Body of pancreas (tissue), 4 donors: ENCODE results near the gene ACVR1B. TPM values are rescaled to one million over a fixed set of nuclear protein-coding genes. Genes with fewer than 3 reads are reported as not detected.

Source experiments
- ATAC-seq: fragments of 150-250 bp; one replicate; pipeline ENCODE4 v1.9.1; 2016
- DNase-seq, 4 donors: peaks; one replicate each; pipeline ENCODE4 v3.0.0-alpha.2; 2019
- H3K27ac ChIP-seq, 4 donors: fragments of 200-600 bp; sonication (generic); 1 replicate in 3 of 4; 2 replicates in 1 of 4; pipeline versions ENCODE4 v1.5.1 to v1.6.1; 2016 to 2019; ENCODE audit warnings: mild to moderate bottlenecking in 1 of 4, mixed read lengths in 1 of 4, moderate library complexity in 1 of 4
- H3K27me3 ChIP-seq, 2 donors: fragments of 200-600 bp; sonication (generic); one replicate each; pipeline ENCODE4 v1.6.0; 2016; ENCODE audit warnings: mild to moderate bottlenecking in 1 of 2
- H3K36me3 ChIP-seq, 2 donors: fragments of 200-600 bp; sonication (generic); replicated peaks in 1 of 2; 2 replicates each; pipeline ENCODE4 v1.5.1; 2016; ENCODE audit warnings: low read depth in 2 of 2; ENCODE audit not compliant: insufficient read depth in 1 of 2
- H3K4me1 ChIP-seq: fragments of 200-600 bp; sonication (generic); one replicate; pipeline ENCODE4 v1.6.0; 2016
- H3K4me3 ChIP-seq, 2 donors: fragments of 200-600 bp; sonication (generic); 1 replicate in 1 of 2; 2 replicates in 1 of 2; pipeline ENCODE4 v1.5.1; 2016 to 2019
- H3K9me3 ChIP-seq, 3 donors: fragments of 200-600 bp; sonication (generic); 1 replicate in 2 of 3; 2 replicates in 1 of 3; pipeline ENCODE4 v1.5.1; 2016
- CTCF ChIP-seq, 7 experiments: fragments of 450-650 bp in 4 of 7; fragments of 200-600 bp in 3 of 7; sonication (generic) in 3 of 7; IDR thresholded peaks; one replicate each; pipeline ENCODE4 v1.5.1; 2016 to 2019; ENCODE audit warnings: antibody characterized with exemption in 7 of 7
- POLR2A ChIP-seq, 3 donors: fragments of 450-650 bp; IDR thresholded peaks; one replicate each; pipeline ENCODE4 v1.6.1; 2016; ENCODE audit warnings: antibody characterized with exemption in 3 of 3, mild to moderate bottlenecking in 2 of 3
- WGBS, 2 donors: methylation state at CpG; one replicate each; pipeline ENCODE4 v1.1.5; 2017; 5-methylcytosine and 5-hydroxymethylcytosine counted together
- intact Hi-C: fragments of 100-400 bp; cut with DNase I; formaldehyde crosslinking; loops from one replicate; pipeline ENCODE4 v1.15.1; 2023
- total RNA-seq, 2 donors: library from RNA; depleted of rRNA; stranded (reverse); fragments of >200 nt; gene quantifications; one replicate each; pipeline ENCODE4 v1.1.0, GENCODE V29; 2016

Gene ACVR1B
- total RNA-seq, 2 donors from 2014 or later: 19.8 to 21.8 TPM

- Histone ChIP-seq H3K27me3 (no peaks in the 10 kb centered on the region), H3K9me3 (no peaks in the 10 kb centered on the region), H3K4me1 (peaks cover 11% of the 10 kb centered on the region), H3K36me3 (no peaks in the 10 kb centered on the region), H3K27ac (no peak overlapping the region), H3K4me3 (no peak overlapping the region)
- 86 to 87% methylated on average over 7 of the region's 7 CpGs for WGBS, 2 donors
- ATAC-seq (no peak), DNase-seq (no peak)
- TF ChIP-seq CTCF (IDR thresholded peaks at IDR 0.05) (no peak), POLR2A (IDR thresholded peaks at IDR 0.05) (no peak)
- intact Hi-C loops: no loop called here
Measured at GRCh38 chr12:51942056-51942455, 9.4 kb upstream of the ACVR1B start.

GRCh38 chr12:51942501-51943000 is 8.9 kb upstream of the ACVR1B start:
- WGBS, 2 donors: 89 to 90% methylated on average over 6 of the region's 6 CpGs

GRCh38 chr12:51943346-51943745 is 8.2 kb upstream of the ACVR1B start:
- no peak for TF ChIP-seq POLR2A (IDR thresholded peaks at IDR 0.05)
- TF ChIP-seq CTCF (IDR thresholded peaks at IDR 0.05): no peak
- no peaks in the 10 kb centered on the region for H3K27me3 ChIP-seq

More at GRCh38 chr12:51942501-51943000, 8.9 kb upstream of the ACVR1B start:
- H3K4me3 ChIP-seq: no peak overlapping the region
- no peak overlapping the region for H3K27ac ChIP-seq
- ATAC-seq (no peak), DNase-seq (no peak)
- no peaks in the 10 kb centered on the region for H3K9me3 ChIP-seq
- intact Hi-C loops: no loop called here
- H3K4me1 ChIP-seq: peaks cover 11% of the 10 kb centered on the region
- H3K27me3 ChIP-seq: no peaks in the 10 kb centered on the region
- TF ChIP-seq POLR2A (IDR thresholded peaks at IDR 0.05) (no peak), CTCF (IDR thresholded peaks at IDR 0.05) (no peak)
- H3K36me3 ChIP-seq: no peaks in the 10 kb centered on the region

GRCh38 chr12:51944608-51945233 is 6.8 kb upstream of the ACVR1B start:
- Histone ChIP-seq H3K27ac (no peak overlapping the region), H3K4me3 (no peak overlapping the region), H3K4me1 (peaks cover 11% of the 10 kb centered on the region), H3K9me3 (no peaks in the 10 kb centered on the region), H3K36me3 (no peaks in the 10 kb centered on the region), H3K27me3 (no peaks in the 10 kb centered on the region)
- no peak for TF ChIP-seq POLR2A (IDR thresholded peaks at IDR 0.05)
- DNase-seq (no peak), ATAC-seq (no peak)
- intact Hi-C loops: no loop called here
- WGBS, 2 donors: 95 to 100% methylated on average over 1 of the region's 1 CpG

More at GRCh38 chr12:51943346-51943745, 8.2 kb upstream of the ACVR1B start:
- 97% methylated on average over 2 of the region's 2 CpGs for WGBS, 2 donors
- ATAC-seq (no peak), DNase-seq (no peak)
- intact Hi-C loops: no loop called here
- peaks cover 11% of the 10 kb centered on the region for H3K4me1 ChIP-seq
- no peaks in the 10 kb centered on the region for H3K36me3 ChIP-seq
- H3K27ac ChIP-seq: no peak overlapping the region
- no peaks in the 10 kb centered on the region for H3K9me3 ChIP-seq
- no peak overlapping the region for H3K4me3 ChIP-seq

- Histone ChIP-seq H3K4me3 (no peak overlapping the region), H3K4me1 (peaks cover 3% of the 10 kb centered on the region), H3K27me3 (no peaks in the 10 kb centered on the region), H3K27ac (no peak overlapping the region), H3K9me3 (no peaks in the 10 kb centered on the region), H3K36me3 (no peaks in the 10 kb centered on the region)
- ATAC-seq (no peak), DNase-seq (no peak)
- TF ChIP-seq CTCF (IDR thresholded peaks at IDR 0.05): no peak
- no peak for TF ChIP-seq POLR2A (IDR thresholded peaks at IDR 0.05)
- 92 to 94% methylated on average over 8 of the region's 8 CpGs for WGBS, 2 donors
- intact Hi-C loops: no loop called here
Measured at GRCh38 chr12:51947246-51947996, 4.1 kb upstream of the ACVR1B start.
